ENCODE data around the gene TECPR1.

DNA sequence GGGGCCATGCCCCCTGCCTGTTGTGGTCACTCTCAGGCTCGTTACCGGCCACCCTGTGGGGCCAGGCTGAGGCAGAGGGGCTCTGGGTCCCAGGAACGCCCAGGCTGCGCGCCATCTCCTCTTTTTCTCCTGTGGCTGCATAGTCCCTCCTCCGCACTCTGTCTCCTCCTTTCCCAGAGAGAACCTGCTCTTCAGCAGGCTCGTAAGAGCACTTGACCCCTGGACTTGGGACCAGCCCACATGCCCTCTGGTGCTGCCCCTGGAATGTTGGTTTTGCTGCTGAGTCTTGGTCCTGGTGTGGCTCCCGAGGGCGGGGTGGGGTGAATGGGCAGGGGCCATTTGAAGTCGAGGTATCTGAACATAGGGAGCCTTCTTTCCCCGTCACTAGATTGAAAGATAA lies 47.4 kb downstream of the TECPR1 start:
- no peak for TF ChIP-seq CTCF (IDR thresholded peaks at IDR 0.05)
- no peak for TF ChIP-seq POLR2A (IDR thresholded peaks at IDR 0.05)
